H9 (cell line): ENCODE measurements around the gene SEPTIN7. TPM values are rescaled to one million over a fixed set of nuclear protein-coding genes. Genes with fewer than 3 reads are reported as not detected.

ENCODE experiments used
- DNase-seq: peaks from one replicate; pipeline ENCODE4 v3.0.0-alpha.2; 2017
- H2AFZ ChIP-seq: one replicate; pipeline ENCODE4 v1.6.1; 2013; ENCODE audit warnings: mild to moderate bottlenecking, low read length, control low read depth, moderate library complexity
- H2AK5ac ChIP-seq: 2 replicates; pipeline ENCODE4 v1.6.1; 2013; ENCODE audit warnings: low read length, control low read depth, mixed read lengths; ENCODE audit not compliant: insufficient read length
- H2BK120ac ChIP-seq: one replicate; pipeline ENCODE4 v1.6.1; 2013; ENCODE audit warnings: low read depth, mild to moderate bottlenecking, low read length, control low read depth, inconsistent platforms; ENCODE audit not compliant: poor library complexity, severe bottlenecking
- H2BK12ac ChIP-seq: 2 replicates; pipeline ENCODE4 v1.6.1; 2013; ENCODE audit warnings: low read length, control low read depth, mixed read lengths, low read depth; ENCODE audit not compliant: insufficient read length
- H2BK15ac ChIP-seq: 2 replicates; pipeline ENCODE4 v1.6.1; 2013; ENCODE audit warnings: low read depth, low read length, control low read depth
- H2BK20ac ChIP-seq: one replicate; pipeline ENCODE4 v1.6.1; 2013; ENCODE audit warnings: low read depth, mild to moderate bottlenecking, low read length, control low read depth, inconsistent platforms; ENCODE audit not compliant: poor library complexity, severe bottlenecking
- H2BK5ac ChIP-seq: 2 replicates; pipeline ENCODE4 v1.6.1; 2013; ENCODE audit warnings: low read length, control low read depth, mixed read lengths; ENCODE audit not compliant: insufficient read length
- H3K14ac ChIP-seq: 2 replicates; pipeline ENCODE4 v1.6.1; 2013; ENCODE audit warnings: low read length, control low read depth; ENCODE audit not compliant: insufficient read depth
- H3K18ac ChIP-seq: 2 replicates; pipeline ENCODE4 v1.6.1; 2013; ENCODE audit warnings: low read depth, mild to moderate bottlenecking, mixed read lengths, low read length, control low read depth; ENCODE audit not compliant: insufficient read length
- H3K23ac ChIP-seq: 2 replicates; pipeline ENCODE4 v1.6.1; 2013; ENCODE audit warnings: low read length, control low read depth, mixed read lengths, low read depth; ENCODE audit not compliant: insufficient read length
- H3K23me2 ChIP-seq: 2 replicates; pipeline ENCODE4 v1.6.1; 2013; ENCODE audit warnings: low read depth, mild to moderate bottlenecking, mixed read lengths, low read length, control low read depth; ENCODE audit not compliant: insufficient read length, poor library complexity, severe bottlenecking
- H3K27ac ChIP-seq: 2 replicates; pipeline ENCODE4 v1.5.1; 2013; ENCODE audit warnings: low read length, control low read depth, mixed read lengths, low read depth; ENCODE audit not compliant: insufficient read length
- H3K27me3 ChIP-seq: 2 replicates; pipeline ENCODE4 v1.6.1; 2013; ENCODE audit warnings: low read length, control low read depth, inconsistent platforms; ENCODE audit not compliant: insufficient read depth
- H3K4ac ChIP-seq: 2 replicates; pipeline ENCODE4 v1.6.1; 2013; ENCODE audit warnings: low read depth, mild to moderate bottlenecking, control low read depth, inconsistent platforms, low read length, moderate library complexity
- H3K4me1 ChIP-seq: 2 replicates; pipeline ENCODE4 v1.6.1; 2013; ENCODE audit warnings: low read length, control low read depth, inconsistent platforms; ENCODE audit not compliant: insufficient read depth
- H3K4me2 ChIP-seq: 2 replicates; pipeline ENCODE4 v1.6.1; 2013; ENCODE audit warnings: low read length, control low read depth, mixed read lengths; ENCODE audit not compliant: insufficient read length, insufficient read depth
- H3K56ac ChIP-seq: 2 replicates; pipeline ENCODE4 v1.6.1; 2013; ENCODE audit warnings: low read depth, mild to moderate bottlenecking, mixed read lengths, low read length, control low read depth; ENCODE audit not compliant: insufficient read length
- H3K79me1 ChIP-seq: 2 replicates; pipeline ENCODE4 v1.6.1; 2013; ENCODE audit warnings: low read depth, mild to moderate bottlenecking, moderate library complexity, low read length, control low read depth, inconsistent platforms; ENCODE audit not compliant: insufficient read depth, poor library complexity, severe bottlenecking
- H3K79me2 ChIP-seq: 2 replicates; pipeline ENCODE4 v1.6.1; 2013; ENCODE audit warnings: low read length, control low read depth, inconsistent platforms; ENCODE audit not compliant: insufficient read depth
- H3K9ac ChIP-seq: 2 replicates; pipeline ENCODE4 v1.6.1; 2013; ENCODE audit warnings: low read length, control low read depth, mixed read lengths; ENCODE audit not compliant: insufficient read length; ENCODE audit errors: extremely low read depth
- H3K9me3 ChIP-seq: one replicate; pipeline ENCODE4 v1.6.1; 2013; ENCODE audit warnings: low read depth, low read length, inconsistent platforms; ENCODE audit not compliant: control insufficient read depth
- H3T11ph ChIP-seq: one replicate; pipeline ENCODE4 v1.6.1; 2013; ENCODE audit warnings: mild to moderate bottlenecking, low read length, control low read depth, inconsistent platforms
- H4K20me1 ChIP-seq: one replicate; pipeline ENCODE4 v1.6.1; 2013; ENCODE audit not compliant: control insufficient read depth, insufficient read length, insufficient read depth
- H4K5ac ChIP-seq: 2 replicates; pipeline ENCODE4 v1.6.1; 2013; ENCODE audit warnings: low read depth, mild to moderate bottlenecking, mixed read lengths, low read length, control low read depth; ENCODE audit not compliant: insufficient read length
- H4K8ac ChIP-seq: replicated peaks from 2 replicates; pipeline ENCODE4 v1.6.1; 2013; ENCODE audit warnings: low read length, control low read depth, mixed read lengths, low read depth; ENCODE audit not compliant: insufficient read length
- H4K91ac ChIP-seq: 2 replicates; pipeline ENCODE4 v1.6.1; 2013; ENCODE audit warnings: low read depth, mild to moderate bottlenecking, moderate library complexity, mixed read lengths, low read length, control low read depth; ENCODE audit not compliant: insufficient read length
- H3K27ac Mint-ChIP-seq, 3 experiments: 2 replicates in 2 of 3; 3 replicates in 1 of 3; pipeline ENCODE4 v1.8.0; 2020 to 2021; ENCODE audit warnings: mixed read lengths in 3 of 3, mild to moderate bottlenecking in 1 of 3, moderate library complexity in 1 of 3
- H3K27me3 Mint-ChIP-seq: 2 replicates; pipeline ENCODE4 v1.8.0; 2021; ENCODE audit warnings: low read depth, mild to moderate bottlenecking, moderate library complexity, mixed read lengths
- H3K36me3 Mint-ChIP-seq, 3 experiments: 2 replicates in 2 of 3; 3 replicates in 1 of 3; pipeline ENCODE4 v1.8.0; 2020 to 2021; ENCODE audit warnings: low read depth in 3 of 3, mixed read lengths in 3 of 3; ENCODE audit not compliant: insufficient read depth in 1 of 3
- H3K4me1 Mint-ChIP-seq, 2 experiments: 2 replicates each; pipeline ENCODE4 v1.8.0; 2020; ENCODE audit warnings: mixed read lengths in 2 of 2
- H3K4me3 Mint-ChIP-seq, 2 experiments: 2 replicates in 1 of 2; 3 replicates in 1 of 2; pipeline ENCODE4 v1.8.0; 2020 to 2021; ENCODE audit warnings: mild to moderate bottlenecking in 2 of 2, mixed read lengths in 2 of 2, moderate library complexity in 1 of 2
- H3K9me3 Mint-ChIP-seq, 2 experiments: 2 replicates in 1 of 2; 3 replicates in 1 of 2; pipeline ENCODE4 v1.8.0; 2020; ENCODE audit warnings: mild to moderate bottlenecking in 2 of 2, mixed read lengths in 2 of 2, moderate library complexity in 1 of 2
- CTCF ChIP-seq: fragments of 200-600 bp; sonication (generic); conservative IDR thresholded peaks from 3 replicates; pipeline ENCODE4 v1.8.0; 2021; ENCODE audit warnings: antibody characterized with exemption, mild to moderate bottlenecking
- WGBS: extraction: QIAGEN DNeasy Blood & Tissue Kit; methylation state at CpG from one replicate; pipeline ENCODE4 v1.1.7; 2013; ENCODE audit warnings: missing lambda C conversion rate, low lambda C conversion rate, mixed read lengths; ENCODE audit not compliant: insufficient read length; ENCODE audit errors: extremely low coverage; 5-methylcytosine and 5-hydroxymethylcytosine counted together
- total RNA-seq: library from RNA; stranded (reverse); gene quantifications from 2 replicates; pipeline ENCODE4 v1.2.1, GENCODE V29; 2021

The SEPTIN7 gene
- total RNA-seq, 1 experiment from 2014 or later: 184 TPM

GRCh38 chr7:35784332-35784731, 16.5 kb upstream of the SEPTIN7 start:
- H3K18ac ChIP-seq: no peak overlapping the region
- H3K27ac Mint-ChIP-seq: no peak overlapping the region
- H3K14ac ChIP-seq: no peak overlapping the region
- no peak overlapping the region for H2BK15ac ChIP-seq
- H3K9ac ChIP-seq: no peak overlapping the region
- H3K27ac ChIP-seq: no peak overlapping the region
- H3K4me3 Mint-ChIP-seq: no peak overlapping the region
- WGBS: no CpG with 5 or more reads among the region's 3 CpGs
- no peak overlapping the region for H2BK12ac ChIP-seq
- H3K27me3 Mint-ChIP-seq: no peaks in the 10 kb centered on the region; the same call in 1 of the 2 replicates
- H2BK20ac ChIP-seq: no peak overlapping the region
- no peak overlapping the region for H4K8ac ChIP-seq
- no peak overlapping the region for H4K91ac ChIP-seq
- H2BK120ac ChIP-seq: no peak overlapping the region
- H3K4me1 ChIP-seq: no peaks in the 10 kb centered on the region
- H3K4me2 ChIP-seq: no peak overlapping the region
- no peak overlapping the region for H3K23ac ChIP-seq
- no peaks in the 10 kb centered on the region for H3K27me3 ChIP-seq
- H3K4ac ChIP-seq: no peak overlapping the region
- no peak overlapping the region for H2AK5ac ChIP-seq
- no peaks in the 10 kb centered on the region for H4K20me1 ChIP-seq
- no peak overlapping the region for H2AFZ ChIP-seq
- H3K9me3 Mint-ChIP-seq: peaks cover 7% of the 10 kb centered on the region in 2 experiments
- no peak overlapping the region for H3T11ph ChIP-seq
- no peaks in the 10 kb centered on the region for H3K23me2 ChIP-seq
- no peak for DNase-seq
- H3K56ac ChIP-seq: no peak overlapping the region
- H3K36me3 Mint-ChIP-seq: peaks cover 5 to 6% (median 5%) of the 10 kb centered on the region in 3 experiments; a peak in 6 of 7 replicates
- H3K9me3 ChIP-seq: no peaks in the 10 kb centered on the region
- no peaks in the 10 kb centered on the region for H3K79me1 ChIP-seq
- H3K4me1 Mint-ChIP-seq: peaks cover 5 to 9% of the 10 kb centered on the region in 2 experiments
- H4K5ac ChIP-seq: no peak overlapping the region
- TF ChIP-seq CTCF: no peak
- H3K79me2 ChIP-seq: no peaks in the 10 kb centered on the region
- no peak overlapping the region for H2BK5ac ChIP-seq
